Heart left ventricle (tissue), 13 donors: ENCODE measurements around the gene WSB1.

ENCODE experiments used
- CTCF ChIP-seq, 12 donors: fragments of 200-600 bp; sonication (generic) in 4 of 12; IDR thresholded peaks; one replicate each; pipeline versions ENCODE4 v1.5.0 to v1.8.0; 2018 to 2022; ENCODE audit warnings: antibody characterized with exemption in 12 of 12, mild to moderate bottlenecking in 5 of 12
- POLR2A ChIP-seq, 2 donors: fragments of 450-650 bp; IDR thresholded peaks; one replicate each; pipeline ENCODE4 v1.6.1; 2017; ENCODE audit warnings: antibody characterized with exemption in 2 of 2, mild to moderate bottlenecking in 2 of 2, moderate library complexity in 2 of 2
- donor health status: ischemic (EF 13 %, LVEDD 7.1; RV severe dilation, severe dysfunction).
- donor health status: DM: no; HTN: yes; CAD: no.
- donor health status: DM: no; HTN: no; CAD: no.
- donor health status: ischemic (EF 25% LVEDD 6.9; RV normal size, moderate dysfunction).
- donor health status: ischemic (EF 25% LVEDD 5.7; RV mildly dilated, moderate dysfunction).
- donor health status: ischemic (EF 35%, LVEDD 5.7; RV mildly dilated, moderate dysfunction).
- donor health status: nonischemic (EF 11% LVEDD 7.7; RV severe dilation, severe dysfunction).
- donor health status: DM: yes; HTN: yes; CAD: no.
- donor health status: PGD.
- donor health status: ischemic (EF 29% LVEDD 5.4; RV normal size, mild dysfunction).
- donor health status: nonischemic (EF 23%, LVEDD 6.1; RV moderate dilation, normal function).

GRCh38 chr17:27329146-27329805 is 35.4 kb downstream of the WSB1 start:
- no peak for TF ChIP-seq POLR2A (IDR thresholded peaks at IDR 0.05)
- no peak for TF ChIP-seq CTCF (IDR thresholded peaks at IDR 0.05)
